SK-N-SH treated with all-trans-retinoic acid at 6 μM for 48 hours (cell line): ENCODE results near the gene LAMC1.

Experiments used
- ATAC-seq: fragments of 200-7000 bp; cut with Tn5 transposase; 3 replicates; pipeline ENCODE4 v1.9.1; 2020; ENCODE audit warnings: mild to moderate bottlenecking, moderate library complexity
- ARNTL ChIP-seq: fragments of 450-650 bp; formaldehyde crosslinking; IDR thresholded peaks from 2 replicates; pipeline ENCODE4 v1.5.0; 2020; ENCODE audit warnings: low read depth, mild to moderate bottlenecking, moderate library complexity, borderline replicate concordance
- BACH2 ChIP-seq: fragments of 250-450 bp; sonication (Bioruptor Pico); IDR thresholded peaks from 2 replicates; pipeline ENCODE4 v1.9.0; 2021; ENCODE audit warnings: mild to moderate bottlenecking, borderline replicate concordance
- CREB5 ChIP-seq: fragments of 250-450 bp; sonication (Bioruptor Pico); IDR thresholded peaks from 2 replicates; pipeline ENCODE4 v1.5.1; 2020; ENCODE audit warnings: low read depth, mild to moderate bottlenecking, moderate library complexity
- CSDC2 ChIP-seq: fragments of 250-450 bp; sonication (Bioruptor Pico); IDR thresholded peaks from 2 replicates; pipeline ENCODE4 v1.5.0; 2020; ENCODE audit warnings: mild to moderate bottlenecking, moderate library complexity
- ESRRG ChIP-seq: fragments of 250-450 bp; sonication (Bioruptor Pico); IDR thresholded peaks from 2 replicates; pipeline ENCODE4 v1.6.1; 2021; ENCODE audit warnings: mild to moderate bottlenecking
- ISL1 ChIP-seq: fragments of 250-450 bp; sonication (Bioruptor Pico); IDR thresholded peaks from 2 replicates; pipeline ENCODE4 v2.1.2; 2022; ENCODE audit warnings: mild to moderate bottlenecking, moderate library complexity
- OSR1 ChIP-seq: fragments of 250-450 bp; sonication (Bioruptor Pico); IDR thresholded peaks from 2 replicates; pipeline ENCODE4 v1.8.0; 2022; ENCODE audit warnings: moderate library complexity, mild to moderate bottlenecking, inconsistent platforms
- RARB ChIP-seq: fragments of 250-450 bp; sonication (Bioruptor Pico); IDR thresholded peaks from 2 replicates; pipeline ENCODE4 v1.8.0; 2021; ENCODE audit warnings: mild to moderate bottlenecking, moderate library complexity
- SNAI2 ChIP-seq: fragments of 250-450 bp; sonication (Bioruptor Pico); IDR thresholded peaks from 2 replicates; pipeline ENCODE4 v1.5.0; 2020; ENCODE audit warnings: mild to moderate bottlenecking, moderate library complexity
- TCF4 ChIP-seq: fragments of 250-450 bp; sonication (Bioruptor Pico); IDR thresholded peaks from 2 replicates; pipeline ENCODE4 v1.8.0; 2021; ENCODE audit warnings: mild to moderate bottlenecking, moderate library complexity, borderline replicate concordance
- TOX ChIP-seq: fragments of 250-450 bp; sonication (Bioruptor Pico); IDR thresholded peaks from 2 replicates; pipeline ENCODE4 v1.8.0; 2021; ENCODE audit warnings: mild to moderate bottlenecking, moderate library complexity, borderline replicate concordance
- TSHZ2 ChIP-seq: fragments of 250-450 bp; sonication (Bioruptor Pico); IDR thresholded peaks from 2 replicates; pipeline ENCODE4 v1.5.0; 2020; ENCODE audit warnings: mild to moderate bottlenecking, moderate library complexity
- ZC3H10 ChIP-seq: fragments of 250-450 bp; sonication (Bioruptor Pico); IDR thresholded peaks from 2 replicates; pipeline ENCODE4 v1.5.1; 2021; ENCODE audit warnings: mild to moderate bottlenecking, moderate library complexity
- ZFP3 ChIP-seq: fragments of 250-450 bp; sonication (Bioruptor Pico); IDR thresholded peaks from 2 replicates; pipeline ENCODE4 v1.5.0; 2020; ENCODE audit warnings: mild to moderate bottlenecking, moderate library complexity
- ZNF565 ChIP-seq: fragments of 450-650 bp; formaldehyde crosslinking; conservative IDR thresholded peaks from 2 replicates; pipeline ENCODE4 v1.5.0; 2020; ENCODE audit warnings: low read depth, mild to moderate bottlenecking, moderate library complexity
- ZNF70 ChIP-seq: fragments of 450-650 bp; formaldehyde crosslinking; IDR thresholded peaks from 2 replicates; pipeline ENCODE4 v1.5.0; 2020; ENCODE audit warnings: mild to moderate bottlenecking, moderate library complexity
- ZNF8 ChIP-seq: fragments of 450-650 bp; formaldehyde crosslinking; IDR thresholded peaks from 2 replicates; pipeline ENCODE4 v1.5.0; 2020; ENCODE audit warnings: mild to moderate bottlenecking, moderate library complexity
- TF ChIP-seq, protein P1 (sequence below): fragments of 250-450 bp; sonication (Bioruptor Pico); IDR thresholded peaks from 2 replicates; pipeline ENCODE4 v1.8.0; 2021; ENCODE audit warnings: low read depth, mild to moderate bottlenecking, moderate library complexity, borderline replicate concordance
- TF ChIP-seq, protein P2 (sequence below): fragments of 250-450 bp; sonication (Bioruptor Pico); IDR thresholded peaks from 2 replicates; pipeline ENCODE4 v1.8.0; 2020; ENCODE audit warnings: mild to moderate bottlenecking, moderate library complexity, borderline replicate concordance
- TF ChIP-seq, protein P3 (sequence below): fragments of 250-450 bp; sonication (Bioruptor Pico); IDR thresholded peaks from 2 replicates; pipeline ENCODE4 v1.5.1; 2021; ENCODE audit warnings: mild to moderate bottlenecking, moderate library complexity

Gene LAMC1

GRCh38 chr1:182990413-182991144, 32.6 kb upstream of the LAMC1 start:
- ATAC-seq, result peak; percentile 31; the same call in 2 of the 3 replicates

GRCh38 chr1:182993746-182994145, 29.5 kb upstream of the LAMC1 start:
- ATAC-seq, result no peak
- TF ChIP-seq ZFP3 (CRISPR knock-in tag) (no peak), TCF4 (no peak), ARNTL (CRISPR knock-in tag) (no peak), ESRRG (no peak), CREB5 (no peak), ZNF565 (CRISPR knock-in tag) (no peak), SNAI2 (CRISPR knock-in tag) (no peak), RARB (CRISPR knock-in tag) (no peak)
- TF ChIP-seq, protein P1, sequence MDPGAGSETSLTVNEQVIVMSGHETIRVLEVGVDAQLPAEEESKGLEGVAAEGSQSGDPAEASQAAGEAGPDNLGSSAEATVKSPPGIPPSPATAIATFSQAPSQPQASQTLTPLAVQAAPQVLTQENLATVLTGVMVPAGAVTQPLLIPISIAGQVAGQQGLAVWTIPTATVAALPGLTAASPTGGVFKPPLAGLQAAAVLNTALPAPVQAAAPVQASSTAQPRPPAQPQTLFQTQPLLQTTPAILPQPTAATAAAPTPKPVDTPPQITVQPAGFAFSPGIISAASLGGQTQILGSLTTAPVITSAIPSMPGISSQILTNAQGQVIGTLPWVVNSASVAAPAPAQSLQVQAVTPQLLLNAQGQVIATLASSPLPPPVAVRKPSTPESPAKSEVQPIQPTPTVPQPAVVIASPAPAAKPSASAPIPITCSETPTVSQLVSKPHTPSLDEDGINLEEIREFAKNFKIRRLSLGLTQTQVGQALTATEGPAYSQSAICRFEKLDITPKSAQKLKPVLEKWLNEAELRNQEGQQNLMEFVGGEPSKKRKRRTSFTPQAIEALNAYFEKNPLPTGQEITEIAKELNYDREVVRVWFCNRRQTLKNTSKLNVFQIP (CRISPR knock-in tag), result no peak

More at GRCh38 chr1:182990413-182991144, 32.6 kb upstream of the LAMC1 start:
- TF ChIP-seq, protein P2, sequence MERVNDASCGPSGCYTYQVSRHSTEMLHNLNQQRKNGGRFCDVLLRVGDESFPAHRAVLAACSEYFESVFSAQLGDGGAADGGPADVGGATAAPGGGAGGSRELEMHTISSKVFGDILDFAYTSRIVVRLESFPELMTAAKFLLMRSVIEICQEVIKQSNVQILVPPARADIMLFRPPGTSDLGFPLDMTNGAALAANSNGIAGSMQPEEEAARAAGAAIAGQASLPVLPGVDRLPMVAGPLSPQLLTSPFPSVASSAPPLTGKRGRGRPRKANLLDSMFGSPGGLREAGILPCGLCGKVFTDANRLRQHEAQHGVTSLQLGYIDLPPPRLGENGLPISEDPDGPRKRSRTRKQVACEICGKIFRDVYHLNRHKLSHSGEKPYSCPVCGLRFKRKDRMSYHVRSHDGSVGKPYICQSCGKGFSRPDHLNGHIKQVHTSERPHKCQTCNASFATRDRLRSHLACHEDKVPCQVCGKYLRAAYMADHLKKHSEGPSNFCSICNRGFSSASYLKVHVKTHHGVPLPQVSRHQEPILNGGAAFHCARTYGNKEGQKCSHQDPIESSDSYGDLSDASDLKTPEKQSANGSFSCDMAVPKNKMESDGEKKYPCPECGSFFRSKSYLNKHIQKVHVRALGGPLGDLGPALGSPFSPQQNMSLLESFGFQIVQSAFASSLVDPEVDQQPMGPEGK (CRISPR knock-in tag), result no peak
- no peak for TF ChIP-seq TSHZ2 (CRISPR knock-in tag)
- no peak for TF ChIP-seq CSDC2 (CRISPR knock-in tag)
- TF ChIP-seq ZNF70 (CRISPR knock-in tag), result no peak
- no peak for TF ChIP-seq ARNTL (CRISPR knock-in tag)
- no peak for TF ChIP-seq TCF4
- no peak for TF ChIP-seq OSR1 (CRISPR knock-in tag)
- no peak for TF ChIP-seq ZC3H10 (CRISPR knock-in tag)
- no peak for TF ChIP-seq ZNF8 (CRISPR knock-in tag)
- TF ChIP-seq ZFP3 (CRISPR knock-in tag), result no peak
- TF ChIP-seq RARB (CRISPR knock-in tag), result no peak
- TF ChIP-seq SNAI2 (CRISPR knock-in tag), result no peak
- TF ChIP-seq, protein P1 (CRISPR knock-in tag), result no peak
- no peak for TF ChIP-seq TOX (CRISPR knock-in tag)
- TF ChIP-seq, protein P3, sequence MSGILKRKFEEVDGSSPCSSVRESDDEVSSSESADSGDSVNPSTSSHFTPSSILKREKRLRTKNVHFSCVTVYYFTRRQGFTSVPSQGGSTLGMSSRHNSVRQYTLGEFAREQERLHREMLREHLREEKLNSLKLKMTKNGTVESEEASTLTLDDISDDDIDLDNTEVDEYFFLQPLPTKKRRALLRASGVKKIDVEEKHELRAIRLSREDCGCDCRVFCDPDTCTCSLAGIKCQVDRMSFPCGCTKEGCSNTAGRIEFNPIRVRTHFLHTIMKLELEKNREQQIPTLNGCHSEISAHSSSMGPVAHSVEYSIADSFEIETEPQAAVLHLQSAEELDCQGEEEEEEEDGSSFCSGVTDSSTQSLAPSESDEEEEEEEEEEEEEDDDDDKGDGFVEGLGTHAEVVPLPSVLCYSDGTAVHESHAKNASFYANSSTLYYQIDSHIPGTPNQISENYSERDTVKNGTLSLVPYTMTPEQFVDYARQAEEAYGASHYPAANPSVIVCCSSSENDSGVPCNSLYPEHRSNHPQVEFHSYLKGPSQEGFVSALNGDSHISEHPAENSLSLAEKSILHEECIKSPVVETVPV (CRISPR knock-in tag), result no peak
- no peak for TF ChIP-seq CREB5
- no peak for TF ChIP-seq BACH2 (CRISPR knock-in tag)
- no peak for TF ChIP-seq ISL1 (CRISPR knock-in tag)
